Measurements from ENCODE around the gene IL2RG.

IL2RG gene

DNA sequence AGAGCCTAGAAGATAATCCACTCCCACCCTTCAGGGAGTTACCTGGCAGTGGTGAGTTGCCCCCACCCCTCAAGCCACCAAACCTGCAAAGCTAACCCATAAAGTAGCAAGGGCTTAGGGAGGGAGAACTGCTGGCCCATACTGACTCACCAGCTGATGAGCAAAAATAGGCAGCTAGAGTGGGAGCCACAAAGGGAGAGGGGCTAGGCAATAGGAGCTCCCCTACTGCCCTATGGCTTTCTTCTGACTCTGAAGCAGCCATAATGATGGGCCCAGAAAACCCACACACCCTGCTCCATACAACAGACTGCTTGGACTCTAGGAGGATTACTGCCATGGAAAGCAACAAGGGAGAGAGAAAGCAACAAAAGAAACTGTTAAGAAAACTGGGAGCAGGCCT, 51.2 kb downstream of the IL2RG start:
- no peak for DNase-seq (ENCODE audit: low read depth)
- no peak overlapping the region for H3K4me3 ChIP-seq (ENCODE audit: low read length)
- TF ChIP-seq, protein P1, sequence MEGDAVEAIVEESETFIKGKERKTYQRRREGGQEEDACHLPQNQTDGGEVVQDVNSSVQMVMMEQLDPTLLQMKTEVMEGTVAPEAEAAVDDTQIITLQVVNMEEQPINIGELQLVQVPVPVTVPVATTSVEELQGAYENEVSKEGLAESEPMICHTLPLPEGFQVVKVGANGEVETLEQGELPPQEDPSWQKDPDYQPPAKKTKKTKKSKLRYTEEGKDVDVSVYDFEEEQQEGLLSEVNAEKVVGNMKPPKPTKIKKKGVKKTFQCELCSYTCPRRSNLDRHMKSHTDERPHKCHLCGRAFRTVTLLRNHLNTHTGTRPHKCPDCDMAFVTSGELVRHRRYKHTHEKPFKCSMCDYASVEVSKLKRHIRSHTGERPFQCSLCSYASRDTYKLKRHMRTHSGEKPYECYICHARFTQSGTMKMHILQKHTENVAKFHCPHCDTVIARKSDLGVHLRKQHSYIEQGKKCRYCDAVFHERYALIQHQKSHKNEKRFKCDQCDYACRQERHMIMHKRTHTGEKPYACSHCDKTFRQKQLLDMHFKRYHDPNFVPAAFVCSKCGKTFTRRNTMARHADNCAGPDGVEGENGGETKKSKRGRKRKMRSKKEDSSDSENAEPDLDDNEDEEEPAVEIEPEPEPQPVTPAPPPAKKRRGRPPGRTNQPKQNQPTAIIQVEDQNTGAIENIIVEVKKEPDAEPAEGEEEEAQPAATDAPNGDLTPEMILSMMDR (IDR thresholded peaks at IDR 0.05; ENCODE audit: insufficient read depth, low read depth, low read length, missing control alignments), result no peak

DNA sequence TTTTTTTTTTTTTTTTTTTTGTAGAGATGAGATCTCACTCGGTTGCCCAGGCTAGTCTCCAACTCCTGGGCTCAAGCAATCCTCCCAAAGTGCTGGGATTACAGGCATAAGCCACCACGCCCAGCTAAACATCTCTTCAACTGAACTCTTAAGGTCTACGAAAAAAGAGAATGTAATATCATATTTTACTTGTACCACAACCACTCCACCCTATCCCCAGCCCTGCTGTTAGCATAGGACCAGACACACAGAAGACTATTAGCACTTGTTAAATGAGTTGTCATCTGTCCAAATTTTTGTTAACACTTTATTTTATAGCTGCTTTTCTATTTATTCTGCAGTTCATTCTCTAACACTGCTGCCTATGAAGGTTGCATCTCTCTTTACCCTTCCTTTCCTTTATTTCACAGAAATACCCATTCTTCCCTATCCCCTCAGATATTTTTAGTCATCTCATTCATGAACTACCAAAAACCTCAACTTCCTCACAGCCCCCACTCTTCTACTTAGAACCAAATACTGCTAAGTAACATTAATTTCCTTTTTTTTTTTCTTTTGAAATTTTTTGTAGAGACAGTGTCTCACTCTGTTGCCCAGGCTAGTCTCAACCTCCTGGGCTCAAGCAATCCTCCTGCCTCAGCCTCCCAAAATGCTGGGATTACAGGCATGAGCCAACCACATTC, 53.4 kb downstream of the IL2RG start:
- no peak for DNase-seq (ENCODE audit: low read depth)
- H3K4me3 ChIP-seq (ENCODE audit: low read length), result no peak overlapping the region
- TF ChIP-seq, protein P1 (IDR thresholded peaks at IDR 0.05; ENCODE audit: insufficient read depth, low read depth, low read length, missing control alignments), result no peak

All from epithelial cell of esophagus (primary cell).